Left cardiac atrium (tissue), 4 donors: Measurements from ENCODE around the gene TDP2. TPM values are rescaled to one million over a fixed set of nuclear protein-coding genes. Genes with fewer than 3 reads are reported as not detected.

ENCODE experiments used
- ATAC-seq, 2 donors: fragments of 200-7000 bp; cut with Tn5 transposase; one replicate each; pipeline ENCODE4 v1.9.1; 2020; ENCODE audit warnings: mild to moderate bottlenecking in 2 of 2, moderate library complexity in 2 of 2
- DNase-seq: peaks from one replicate; pipeline ENCODE4 v3.0.0-alpha.2; 2020
- intact Hi-C, 2 donors: fragments of 100-400 bp; cut with DNase I; formaldehyde crosslinking; loops; one replicate each; pipeline versions ENCODE4 v1.14.1 to v1.15.1; 2022 to 2023
- long read RNA-seq: library from polyadenylated mRNA; unstranded; transcript quantifications from one replicate; pipeline ENCODE4 v2.0.0, GENCODE V29; 2021
- total RNA-seq, 2 donors: library from RNA; stranded (reverse); fragmentation: NEBNext Ultra II Directional; extraction: Animal tissue kit (Norgen Biotek cat#: 25700); gene quantifications; one replicate each; pipeline ENCODE4 v1.2.1, GENCODE V29; 2021
- donor health status: DM: no; HTN: yes; CAD: no.
- donor health status: DM: no; HTN: yes; CAD: no; lungs with severe emphysema.
- donor health status: DM: yes; HTN: yes; CAD: no.
- donor health status: Dilated cardiomyopathy.

TDP2 gene, protein sequence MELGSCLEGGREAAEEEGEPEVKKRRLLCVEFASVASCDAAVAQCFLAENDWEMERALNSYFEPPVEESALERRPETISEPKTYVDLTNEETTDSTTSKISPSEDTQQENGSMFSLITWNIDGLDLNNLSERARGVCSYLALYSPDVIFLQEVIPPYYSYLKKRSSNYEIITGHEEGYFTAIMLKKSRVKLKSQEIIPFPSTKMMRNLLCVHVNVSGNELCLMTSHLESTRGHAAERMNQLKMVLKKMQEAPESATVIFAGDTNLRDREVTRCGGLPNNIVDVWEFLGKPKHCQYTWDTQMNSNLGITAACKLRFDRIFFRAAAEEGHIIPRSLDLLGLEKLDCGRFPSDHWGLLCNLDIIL
- 10 to 100 TPM; 29.5 to 35.2 TPM for total RNA-seq
- long read RNA-seq, transcript TDP2-202 (7 exons, 2,071 nt) = major isoform, 15 of 20 reads
- long read RNA-seq, partial matches to known transcripts = 2 of 20 reads
- long read RNA-seq, other reads (novel, unspliced or antisense) = 3 of 20 reads

DNA sequence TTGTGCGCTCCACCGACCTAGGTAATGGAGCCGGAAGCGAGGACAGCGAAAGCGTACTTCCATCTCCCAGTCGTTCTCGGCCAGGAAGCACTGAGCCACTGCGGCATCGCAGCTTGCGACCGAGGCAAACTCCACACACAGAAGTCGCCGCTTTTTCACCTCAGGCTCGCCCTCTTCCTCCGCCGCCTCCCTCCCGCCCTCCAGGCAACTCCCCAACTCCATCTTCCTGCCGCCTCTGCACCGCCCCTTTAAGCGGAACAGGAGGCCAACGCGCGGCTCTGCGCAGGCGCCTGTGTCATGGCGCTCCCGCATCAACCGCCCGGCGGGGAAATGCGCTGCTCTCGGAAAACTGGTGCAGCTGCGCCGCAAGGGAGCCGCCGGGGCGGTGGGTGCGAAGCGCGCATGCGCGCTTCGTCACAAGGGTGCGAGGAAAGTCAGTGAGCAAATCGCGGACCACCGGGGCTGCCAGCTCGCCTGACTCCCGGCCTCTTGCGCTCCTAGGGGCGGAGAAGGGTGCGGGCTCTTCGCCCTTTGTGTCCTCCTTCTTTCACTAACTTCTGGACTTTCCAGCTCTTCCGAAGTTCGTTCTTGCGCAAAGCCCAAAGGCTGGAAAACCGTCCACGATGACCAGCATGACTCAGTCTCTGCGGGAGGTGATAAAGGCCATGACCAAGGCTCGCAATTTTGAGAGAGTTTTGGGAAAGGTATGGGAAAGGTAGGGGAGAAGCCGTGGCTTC lies at the start of gene TDP2, which contains the start of gene ACOT13:
Gene TDP2 (minus strand): TSS at position 259 of the 737 bp plus-strand sequence. CDS start 37 bp downstream, at position 222.
Gene ACOT13 (plus strand): TSS at position 437 of the 737 bp plus-strand sequence. CDS start 187 bp downstream, at position 624.
- ATAC-seq (peak; percentile 99), DNase-seq (peak; percentile 97)
- intact Hi-C loops = no loop called here

DNA sequence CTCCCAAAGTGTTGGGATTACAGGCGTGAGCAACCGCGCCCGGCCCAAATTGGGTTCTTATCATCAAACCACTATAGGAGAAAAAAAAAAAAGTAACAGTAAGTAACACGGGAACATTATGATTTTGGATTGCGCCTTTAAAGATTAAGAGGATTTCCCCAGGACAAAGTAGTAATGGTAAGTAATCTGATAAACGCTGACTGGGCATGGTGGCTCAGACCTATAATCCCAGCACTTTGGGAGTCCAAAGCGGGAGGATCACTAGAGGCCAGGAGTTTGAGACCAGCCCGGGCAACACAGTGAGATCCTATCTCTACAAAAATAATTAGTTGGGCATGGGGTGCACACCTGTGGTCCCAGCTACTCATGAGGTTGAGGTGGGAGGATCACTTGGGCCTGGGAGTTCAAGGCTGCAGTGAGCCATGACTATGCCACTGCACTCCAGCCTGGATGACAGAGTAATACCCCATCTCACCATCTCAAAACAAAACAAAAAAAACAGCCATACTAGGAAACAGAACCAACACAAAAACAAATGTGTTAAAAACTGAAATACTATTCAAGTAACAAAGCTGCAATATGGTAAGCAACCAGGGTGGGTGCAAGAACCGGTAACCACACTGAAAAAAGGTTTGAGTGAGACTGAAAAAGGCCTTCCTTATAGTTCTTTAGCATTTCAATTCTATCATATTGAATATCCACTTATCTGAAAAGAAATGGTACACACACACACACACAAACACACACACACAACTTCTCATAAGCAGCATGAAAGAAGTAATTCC lies 44.0 kb upstream of the TDP2 start:
- intact Hi-C loops = no loop called here
- ATAC-seq (no peak), DNase-seq (no peak)

DNA sequence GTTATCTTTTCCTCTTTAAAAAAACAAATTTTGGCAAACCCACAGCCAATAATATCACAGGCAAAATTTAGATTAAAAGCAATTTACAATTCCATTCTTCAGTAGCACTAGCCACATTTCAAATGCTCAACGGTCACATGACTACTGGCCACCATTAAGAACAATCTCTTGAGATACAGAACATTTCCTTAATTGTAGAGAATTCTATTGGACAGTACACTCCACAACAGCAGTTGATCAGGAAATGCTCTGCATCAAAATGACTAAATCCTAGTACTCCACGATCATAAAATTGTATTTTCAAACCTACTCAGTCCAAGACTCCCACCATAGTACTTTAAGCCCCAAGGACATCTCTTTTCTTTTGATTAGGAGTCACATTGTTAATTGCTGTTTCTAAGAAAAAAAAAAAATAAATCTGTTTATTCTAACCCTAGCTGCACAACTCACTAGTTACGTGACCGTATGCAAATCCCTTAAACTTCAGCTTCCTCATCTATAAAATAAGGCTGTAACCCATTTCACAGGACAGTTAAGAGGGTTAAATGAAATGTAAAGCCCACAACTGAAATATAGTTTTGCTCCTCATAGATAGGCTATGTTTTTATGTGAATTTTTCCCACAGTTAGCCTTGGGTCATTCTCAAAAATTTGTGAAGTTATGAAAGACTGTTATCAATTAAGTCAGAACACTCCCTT lies 42.5 kb upstream of the TDP2 start:
- intact Hi-C loops = loop anchor here (10.0 kb wide), 1 partner anchor 284 kb away; no protein-coding TSS in a partner anchor
- no peak for ATAC-seq
- DNase-seq = no peak

DNA sequence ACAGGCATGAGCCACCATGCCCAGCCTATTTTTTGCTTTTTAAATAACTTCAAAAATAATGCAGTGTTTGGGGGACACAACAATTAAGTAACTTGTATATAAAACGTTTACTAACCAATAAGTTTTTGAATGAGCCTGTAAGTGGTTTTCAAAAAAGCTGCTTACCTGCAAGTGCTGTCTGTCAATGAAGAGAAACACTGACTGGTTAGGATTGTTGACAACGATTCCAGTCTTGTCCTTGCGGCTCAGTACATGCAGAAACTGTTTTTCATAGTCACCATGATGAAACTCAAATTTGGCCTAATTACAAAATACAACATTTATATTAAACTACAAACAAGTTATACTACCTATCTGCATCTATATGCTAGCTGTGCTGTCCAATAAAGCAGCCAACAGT lies 41.9 kb upstream of the TDP2 start:
- intact Hi-C loops = loop anchor here (10.0 kb wide), 1 partner anchor 284 kb away; no protein-coding TSS in a partner anchor
- DNase-seq (no peak), ATAC-seq (no peak)

DNA sequence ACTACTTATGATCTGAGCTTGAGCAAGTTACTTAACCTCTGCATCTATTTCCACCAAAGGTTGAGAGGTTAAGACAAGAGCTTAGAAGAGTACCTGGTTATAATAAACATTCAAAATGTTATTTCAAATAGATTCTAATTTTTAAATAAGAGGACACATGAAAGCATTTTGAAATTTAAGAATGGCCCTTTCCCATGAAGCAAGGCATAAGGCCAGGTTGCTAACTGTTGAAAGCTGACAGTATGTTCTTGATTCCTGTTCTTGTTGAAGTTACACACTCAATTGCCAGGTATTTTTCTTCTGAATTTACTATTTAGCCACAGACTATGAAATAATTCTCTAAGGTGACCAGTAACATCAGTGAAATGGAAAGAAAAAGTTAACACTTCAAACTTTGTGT lies 37.8 kb upstream of the TDP2 start:
- ATAC-seq = no peak
- intact Hi-C loops = loop anchor here (10.0 kb wide), 1 partner anchor 280 kb away; no protein-coding TSS in a partner anchor
- no peak for DNase-seq

DNA sequence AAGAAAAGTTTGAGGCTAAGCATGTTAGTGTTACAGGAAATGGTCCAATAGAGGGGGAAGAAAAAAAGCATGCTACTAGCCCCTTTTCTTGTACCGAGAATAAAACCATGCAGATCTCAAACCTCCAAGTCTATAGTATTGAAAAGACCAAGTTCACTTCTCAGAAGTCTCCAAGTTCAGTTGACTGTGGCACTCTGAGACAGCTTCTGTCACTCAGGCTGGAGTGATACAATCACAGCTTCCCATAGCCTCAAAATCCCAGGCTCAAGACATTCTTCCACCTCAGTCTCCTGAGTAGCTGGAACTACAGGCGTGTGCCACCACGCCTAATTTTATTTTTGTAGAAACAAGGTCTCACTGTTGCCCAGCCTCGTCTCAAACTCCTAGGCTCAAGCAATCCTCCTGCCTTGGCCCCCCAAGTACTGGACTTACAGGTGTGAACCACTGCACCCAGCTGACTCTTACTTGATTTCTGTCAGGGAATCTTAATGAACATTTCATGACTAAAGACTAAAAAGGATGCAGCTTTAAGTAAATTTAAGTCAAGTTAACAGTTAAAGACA lies 36.1 kb upstream of the TDP2 start:
- intact Hi-C loops = loop anchor here (10.0 kb wide), 1 partner anchor 278 kb away; no protein-coding TSS in a partner anchor
- DNase-seq (no peak), ATAC-seq (no peak)

DNA sequence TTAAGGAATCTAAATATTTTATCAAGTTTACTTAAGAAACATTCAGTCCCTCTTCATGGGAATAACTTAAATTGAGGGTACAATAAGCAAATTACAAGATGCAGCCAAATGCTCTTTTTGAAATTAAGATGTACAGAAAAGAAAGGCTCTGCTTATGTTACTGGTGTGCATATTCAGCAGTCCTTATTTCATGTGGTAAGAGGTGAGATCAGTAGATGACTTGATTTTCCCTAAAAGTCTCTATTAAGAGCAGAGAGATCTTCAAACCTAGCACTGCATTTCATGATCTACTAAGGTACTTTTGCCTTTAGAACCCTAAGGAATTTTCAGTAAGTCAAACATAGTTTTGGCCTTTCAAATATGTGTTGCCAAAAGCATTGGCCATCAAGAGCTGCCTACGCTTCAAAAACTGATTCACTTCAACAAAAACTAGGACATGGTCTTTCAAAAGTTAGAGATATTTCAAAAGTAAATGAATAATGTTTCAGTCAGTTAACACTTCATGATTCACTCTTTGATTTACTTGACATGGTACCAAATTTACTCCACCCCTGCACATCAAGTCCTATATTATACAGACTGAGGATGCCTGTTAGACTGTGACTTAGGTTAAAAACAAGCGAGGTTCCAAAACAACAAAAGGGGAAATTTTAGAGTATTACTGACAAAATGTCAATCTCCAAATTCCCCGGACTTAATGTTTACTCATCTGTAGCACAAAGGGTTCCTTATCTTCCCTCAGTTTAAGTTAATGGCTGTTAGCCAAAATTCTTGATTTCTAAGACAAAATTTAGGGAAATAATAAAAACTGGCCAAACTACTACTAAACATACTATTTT lies 33.0 kb upstream of the TDP2 start:
- ATAC-seq (peak in 1 of 2 donors; percentile 66), DNase-seq (no peak)
- intact Hi-C loops = loop anchor here (10.0 kb wide), 1 partner anchor 275 kb away; no protein-coding TSS in a partner anchor

DNA sequence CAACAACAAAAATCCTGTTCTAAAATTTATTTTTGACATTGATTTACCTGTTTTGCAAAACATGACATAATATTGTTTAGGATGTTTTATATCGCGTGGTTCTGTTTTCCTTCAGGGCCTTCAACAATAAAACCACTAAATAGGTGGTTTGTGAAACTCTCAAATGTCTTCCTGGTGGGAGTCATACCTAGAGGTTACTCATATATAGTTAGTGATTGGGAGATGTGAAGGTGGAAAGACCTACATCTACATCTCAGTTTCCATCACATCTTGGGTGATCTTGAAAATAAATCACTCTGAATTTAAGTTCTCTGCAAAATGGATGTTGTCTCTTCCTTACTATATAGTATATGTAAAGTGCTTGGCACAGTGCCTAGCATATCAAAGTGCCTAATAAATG lies 29.4 kb upstream of the TDP2 start:
- intact Hi-C loops = no loop called here
- DNase-seq = no peak
- ATAC-seq = no peak

DNA sequence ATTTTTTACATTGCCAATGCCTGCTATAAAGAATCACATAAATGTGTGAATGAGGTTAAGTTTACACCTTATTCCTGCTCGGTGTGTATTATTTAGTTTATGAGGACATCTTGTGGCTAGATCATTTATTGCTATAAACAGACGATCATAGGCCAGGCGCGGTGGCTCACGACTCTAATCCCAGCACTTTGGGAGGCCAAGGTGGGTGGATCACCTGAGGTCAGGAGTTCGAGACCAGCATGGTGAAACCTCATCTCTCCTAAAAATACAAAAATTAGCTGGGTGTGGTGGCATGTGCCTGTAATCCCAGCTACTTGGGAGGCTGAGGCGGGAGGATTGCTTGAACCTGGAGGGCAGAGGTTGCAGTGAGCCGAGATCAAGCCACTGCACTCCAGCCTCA lies 28.9 kb upstream of the TDP2 start:
- intact Hi-C loops = loop anchor here in 1 of 2 donors (2.0 kb wide), 1 partner anchor 115 kb away; no protein-coding TSS in a partner anchor
- DNase-seq (peak; percentile 50), ATAC-seq (peak; percentile 55 to 69)

DNA sequence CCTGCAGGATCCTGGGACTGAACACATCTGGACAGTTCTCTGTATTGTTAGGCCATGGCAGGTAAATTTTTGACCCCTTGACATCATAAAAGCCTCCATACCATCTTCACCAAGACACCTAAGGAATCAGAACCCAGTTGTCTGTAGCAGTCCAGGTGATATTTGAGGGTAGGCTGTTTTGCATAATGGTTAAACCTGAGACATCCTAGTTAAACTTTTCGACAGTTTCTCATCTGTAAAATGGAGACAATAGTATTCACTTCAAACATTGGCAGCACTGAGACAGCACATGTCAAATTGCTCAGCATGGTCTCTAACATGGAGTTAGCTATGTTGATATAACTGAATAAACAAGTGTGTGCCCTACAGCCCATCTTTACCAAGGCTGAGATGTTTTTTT lies 27.5 kb upstream of the TDP2 start:
- ATAC-seq = no peak
- intact Hi-C loops = loop anchor here (2.0 to 5.0 kb wide), 2 partner anchors 112 to 113 kb away; no protein-coding TSS in a partner anchor
- no peak for DNase-seq

DNA sequence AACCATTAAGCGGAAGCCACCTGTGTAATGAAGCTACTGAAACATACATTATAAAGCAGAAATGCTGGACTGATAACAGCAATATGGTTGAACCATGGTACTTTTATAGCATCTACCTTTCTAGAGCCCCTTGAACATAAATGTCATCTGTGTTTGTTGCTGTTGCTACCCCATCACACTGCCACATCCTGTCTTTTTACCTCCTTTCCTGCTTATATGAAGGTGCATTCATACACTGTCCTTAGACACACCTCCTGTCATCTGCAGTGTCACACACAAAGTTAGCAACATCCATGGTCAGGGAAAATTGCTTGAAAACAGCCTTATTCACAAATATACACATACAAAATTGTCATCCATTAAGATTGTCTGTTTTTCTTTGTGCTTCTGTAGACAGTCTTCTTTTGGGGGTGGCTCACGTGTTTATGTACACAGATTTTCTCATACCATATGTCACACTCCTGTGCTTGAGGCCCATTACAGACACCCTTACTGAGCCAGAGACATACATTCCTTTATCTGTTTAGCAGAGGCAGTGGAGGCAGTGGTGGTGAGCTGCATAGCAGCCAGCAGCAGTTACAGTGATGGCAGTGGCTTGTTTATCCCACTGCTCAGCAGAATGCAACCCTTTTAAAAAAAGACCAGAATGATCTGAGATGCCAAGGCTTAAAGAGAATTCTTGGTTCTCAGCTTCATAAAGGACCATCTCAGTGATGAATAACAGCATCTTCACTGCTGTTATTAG lies 26.3 kb upstream of the TDP2 start:
- ATAC-seq = no peak

DNA sequence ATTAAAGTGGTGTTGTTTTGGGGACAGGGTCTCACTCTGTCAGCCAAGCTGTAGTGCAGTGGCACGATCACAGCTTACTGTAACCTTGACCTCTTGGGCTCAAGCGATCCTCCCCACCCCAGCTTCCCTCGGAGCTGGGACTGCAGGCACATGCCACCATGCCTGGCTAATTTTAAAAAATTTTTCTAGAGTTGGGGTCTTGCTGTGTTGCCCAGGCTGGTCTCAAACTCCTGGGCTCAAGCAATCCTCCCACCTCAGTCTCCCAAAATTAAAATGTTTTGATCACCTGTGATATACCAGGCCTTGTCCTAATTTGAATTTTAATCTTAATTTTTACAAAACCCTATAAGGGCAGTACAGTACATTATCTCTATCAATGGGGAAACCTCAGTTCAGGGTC lies 25.7 kb upstream of the TDP2 start:
- ATAC-seq (no peak), DNase-seq (no peak)
- intact Hi-C loops = loop anchor here in 1 of 2 donors (5.0 kb wide), 1 partner anchor 110 kb away; no protein-coding TSS in a partner anchor

More for the DNA sequence above, 26.3 kb upstream of the TDP2 start:
- intact Hi-C loops = loop anchor here in 1 of 2 donors (5.0 kb wide), 1 partner anchor 111 kb away; no protein-coding TSS in a partner anchor
- DNase-seq = no peak

DNA sequence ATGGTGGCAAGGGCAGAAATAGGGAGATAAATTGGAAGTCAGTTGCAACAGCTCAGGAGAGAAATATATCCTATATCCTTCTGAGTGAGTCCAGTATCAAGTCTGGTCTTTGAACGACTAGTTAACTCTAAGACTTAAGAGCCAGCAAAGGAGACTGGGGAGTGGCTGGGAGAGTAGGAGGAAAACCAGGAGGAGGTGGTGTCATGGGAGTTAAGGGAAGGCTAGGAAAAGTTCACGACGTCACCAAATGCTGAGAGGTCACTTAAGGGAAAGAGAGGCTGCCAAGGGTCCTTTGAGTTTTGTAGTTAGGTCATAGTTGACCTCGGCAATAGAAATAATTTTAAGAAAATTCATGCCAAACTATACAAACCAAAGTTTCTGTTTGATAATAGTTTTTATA lies 25.3 kb upstream of the TDP2 start:
- intact Hi-C loops = loop anchor here in 1 of 2 donors (5.0 kb wide), 1 partner anchor 110 kb away; no protein-coding TSS in a partner anchor
- DNase-seq = no peak
- peak; percentile 48 to 50 for ATAC-seq

DNA sequence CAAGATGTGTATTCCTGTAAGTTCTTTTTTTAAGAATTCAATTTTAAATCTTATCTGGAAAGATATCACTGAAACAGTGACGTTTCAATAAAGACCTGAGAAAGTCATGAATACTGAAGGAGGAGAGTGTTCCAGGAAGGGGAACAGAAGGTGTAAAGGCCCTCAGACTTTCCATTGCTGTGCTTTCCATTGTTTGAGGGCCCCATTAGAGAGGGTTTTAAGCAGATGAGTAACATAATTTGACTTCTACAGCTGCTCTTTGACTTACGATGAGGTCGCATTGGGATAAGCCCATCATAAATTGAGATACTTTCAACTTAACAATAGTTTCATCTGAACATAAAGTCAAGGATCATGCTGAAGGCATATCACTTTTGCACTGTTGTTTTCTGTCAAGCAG lies 24.9 kb upstream of the TDP2 start:
- intact Hi-C loops = loop anchor here in 1 of 2 donors (5.0 kb wide), 1 partner anchor 109 kb away; no protein-coding TSS in a partner anchor
- ATAC-seq = no peak
- no peak for DNase-seq

DNA sequence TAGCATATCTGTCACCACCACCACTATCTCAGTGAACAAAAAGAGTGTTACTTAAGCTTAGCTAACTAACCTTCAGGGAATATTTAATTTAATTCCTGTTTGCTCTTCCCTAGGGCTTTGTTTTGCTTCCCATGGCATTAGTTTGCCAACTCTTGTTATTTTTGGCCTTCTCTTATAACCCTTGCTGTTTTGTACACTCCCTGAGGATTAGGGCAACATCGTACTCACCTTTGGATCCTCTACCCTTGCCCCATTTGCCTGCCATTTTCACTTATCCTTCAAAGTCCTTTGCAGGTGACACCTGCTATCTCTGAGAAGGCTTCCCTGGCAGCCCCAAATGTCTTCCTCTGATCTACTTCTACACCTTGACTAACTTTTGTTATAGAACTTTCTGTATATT lies 23.9 kb upstream of the TDP2 start:
- ATAC-seq (no peak), DNase-seq (no peak)
- intact Hi-C loops = loop anchor here in 1 of 2 donors (5.0 kb wide), 1 partner anchor 108 kb away; no protein-coding TSS in a partner anchor

DNA sequence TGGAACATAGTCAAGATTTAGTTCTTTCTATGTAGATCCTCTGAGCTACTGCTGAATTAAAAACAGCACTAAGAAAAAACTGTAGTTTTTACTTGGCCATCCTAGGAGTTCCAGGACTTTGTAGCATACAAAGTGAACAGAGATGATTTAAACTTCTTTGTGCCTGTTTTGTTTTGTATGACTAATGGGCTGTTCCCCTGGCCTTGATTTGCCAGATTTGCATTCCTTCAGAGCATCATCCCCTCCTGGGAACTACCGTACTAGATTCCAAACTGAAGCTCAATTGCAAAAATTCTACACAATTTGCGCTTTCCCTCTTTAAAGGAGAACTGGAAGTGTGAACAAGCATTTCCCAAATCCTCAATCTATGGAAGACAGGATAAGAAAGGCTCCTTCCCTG lies 23.3 kb upstream of the TDP2 start:
- ATAC-seq = peak in 1 of 2 donors; percentile 29
- intact Hi-C loops = loop anchor here in 1 of 2 donors (5.0 kb wide), 1 partner anchor 108 kb away; no protein-coding TSS in a partner anchor
- DNase-seq = no peak
